ENCODE results near the gene STX3.
"Not testable (repeated sequence)": the region's sequence is repeated elsewhere in the genome, so short reads cannot be mapped to it uniquely, and the experiment has no call there.

The STX3 gene

GRCh38 chr11:59758401-59759037 is 3.3 kb downstream of the STX3 start:
- DNase-seq = no peak

GRCh38 chr11:59759900-59760299 is 4.7 kb downstream of the STX3 start:
- DNase-seq = no peak

DNA sequence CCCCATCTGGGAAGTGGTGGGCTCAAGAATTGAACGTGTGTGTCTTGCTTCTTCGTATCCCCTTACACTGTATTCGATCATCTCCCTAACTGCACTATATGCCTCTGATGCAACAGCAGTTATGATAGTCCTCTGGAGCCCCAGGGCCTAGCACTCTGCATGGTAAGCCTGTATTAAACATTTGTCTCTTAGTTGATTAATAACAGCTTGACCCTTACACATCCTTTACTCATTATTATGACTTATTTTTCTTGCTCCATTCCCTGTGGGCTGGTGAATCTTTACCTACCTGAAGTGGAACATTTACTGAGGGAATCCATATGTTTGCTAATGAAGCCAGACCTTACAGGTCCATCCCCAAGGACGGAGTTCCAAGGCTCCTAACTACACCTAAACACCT is 5.6 kb downstream of the STX3 start:
- DNase-seq = no peak

DNA sequence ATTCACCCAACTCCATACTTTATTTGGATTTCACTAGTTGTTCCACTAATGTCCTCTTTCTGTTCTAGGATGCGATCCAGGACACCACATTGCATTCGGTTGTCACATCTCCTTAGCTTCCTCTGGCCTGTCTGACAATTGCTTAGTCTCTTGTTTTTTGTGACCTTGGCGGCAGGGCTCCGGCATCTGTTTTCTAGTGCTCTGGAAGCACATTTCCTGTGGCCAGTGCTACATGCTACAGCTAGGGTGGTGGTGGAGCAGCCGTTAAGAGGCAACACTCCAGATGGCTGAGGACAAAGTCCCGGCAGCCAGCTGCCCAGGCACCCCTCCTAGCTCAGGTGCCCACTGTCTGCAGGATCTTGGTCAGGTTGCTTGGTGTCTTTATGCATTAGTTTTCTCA is 6.8 kb downstream of the STX3 start:
- DNase-seq = no peak

GRCh38 chr11:59765068-59765735 is 10.0 kb downstream of the STX3 start:
- no peak for DNase-seq

DNA sequence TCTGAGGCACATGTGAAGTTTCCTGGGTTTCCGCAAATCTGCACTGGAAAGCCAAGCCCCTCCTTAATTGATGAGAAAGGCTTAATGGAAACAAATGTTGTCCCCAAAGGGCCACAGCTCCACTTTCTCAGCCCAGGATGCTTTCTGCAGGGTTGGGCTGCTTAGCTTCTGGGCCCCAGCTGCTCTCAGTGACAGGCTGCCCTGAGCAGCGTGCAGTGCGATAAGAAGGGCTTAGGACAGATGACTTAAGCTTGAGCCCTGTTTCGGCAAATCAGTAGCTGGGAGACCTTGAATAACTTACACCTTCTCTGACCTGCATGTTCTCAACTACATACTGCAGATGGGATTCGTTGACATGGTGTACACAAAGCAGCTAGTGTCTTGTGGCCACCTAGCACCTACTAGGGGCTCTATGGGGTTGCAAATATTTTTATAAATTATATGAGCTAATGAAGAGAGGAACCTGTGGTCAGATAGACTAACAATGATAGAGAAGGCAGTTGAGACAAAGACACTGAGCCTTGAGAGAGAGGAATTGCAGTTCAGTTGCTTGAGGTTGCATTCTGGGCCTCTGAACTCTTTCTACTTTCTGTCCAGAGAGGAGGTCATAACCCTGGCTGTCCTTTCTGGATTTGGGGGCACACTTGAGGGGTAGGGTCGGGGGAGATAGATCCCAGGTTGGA is 11.5 kb downstream of the STX3 start:
- no peak for DNase-seq

DNA sequence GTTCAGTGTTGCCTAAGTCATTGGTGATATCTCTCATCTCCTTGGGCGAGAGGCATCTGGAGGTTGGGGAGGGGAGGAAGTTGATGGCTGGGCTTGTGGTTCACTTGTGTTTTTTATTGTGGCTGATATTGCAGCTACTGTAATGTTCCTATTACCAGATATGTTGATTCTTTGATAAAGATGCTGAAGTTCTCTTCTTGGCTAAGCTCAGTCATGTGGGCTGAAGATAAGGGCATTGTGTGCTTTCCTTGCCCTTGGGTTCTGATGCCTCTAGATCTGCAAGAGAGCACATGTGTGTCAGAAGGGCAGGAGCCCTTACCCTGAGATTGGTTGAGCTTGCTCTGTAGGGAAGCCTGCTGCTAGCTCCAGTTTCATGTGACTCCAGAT is 12.0 kb downstream of the STX3 start:
- DNase-seq = peak; percentile 59

DNA sequence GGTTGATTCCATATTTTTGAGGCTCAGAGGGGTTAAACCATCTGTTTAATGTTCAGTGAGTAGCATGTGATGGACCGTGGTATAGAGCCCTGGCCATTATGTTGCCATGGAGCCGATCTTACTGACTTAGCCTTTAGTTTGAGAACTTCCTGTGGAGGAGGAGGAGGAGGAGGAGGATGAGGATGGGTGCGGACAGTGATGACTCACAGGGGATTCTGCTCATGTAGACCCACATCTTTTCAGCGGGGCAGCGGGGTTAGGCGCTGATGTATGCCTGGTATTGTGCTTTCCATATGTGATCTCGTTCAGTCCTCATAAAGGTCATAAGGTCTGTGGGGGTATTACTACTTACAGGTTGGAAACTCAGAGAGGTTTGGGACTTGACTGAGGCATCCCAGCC is 13.9 kb downstream of the STX3 start:
- no peak for DNase-seq

GRCh38 chr11:59769828-59770227 is 14.7 kb downstream of the STX3 start:
- DNase-seq = no peak

- no peak for DNase-seq
These were observed 15.1 kb downstream of the STX3 start for GRCh38 chr11:59770319-59770718.

DNA sequence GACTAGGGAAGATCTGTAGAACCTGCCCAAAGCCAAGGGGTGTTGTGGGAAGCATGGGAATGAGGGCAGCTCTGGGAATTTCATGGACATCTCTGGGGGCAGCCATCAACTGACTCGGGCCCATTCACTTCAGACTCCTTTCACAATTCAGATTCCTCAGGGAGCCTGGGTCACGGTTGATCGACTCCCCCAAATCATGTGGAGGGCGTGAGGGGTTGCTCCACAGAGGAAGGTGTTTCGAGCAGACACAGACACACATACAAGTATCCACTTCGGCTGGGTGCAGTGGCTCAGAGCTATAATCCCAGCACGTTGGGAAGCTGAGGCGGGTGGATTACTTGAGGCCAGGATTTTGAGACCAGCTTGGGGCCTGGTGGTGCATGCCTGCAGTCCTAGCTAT is 15.7 kb downstream of the STX3 start:
- no peak for DNase-seq

- DNase-seq = no peak
These were observed 16.4 kb downstream of the STX3 start for GRCh38 chr11:59771605-59772004.

- peak; percentile 29 for DNase-seq
These were observed 17.9 kb downstream of the STX3 start for GRCh38 chr11:59773083-59773440.

- DNase-seq = no peak
These were observed 21.3 kb downstream of the STX3 start for GRCh38 chr11:59776210-59777066.

DNA sequence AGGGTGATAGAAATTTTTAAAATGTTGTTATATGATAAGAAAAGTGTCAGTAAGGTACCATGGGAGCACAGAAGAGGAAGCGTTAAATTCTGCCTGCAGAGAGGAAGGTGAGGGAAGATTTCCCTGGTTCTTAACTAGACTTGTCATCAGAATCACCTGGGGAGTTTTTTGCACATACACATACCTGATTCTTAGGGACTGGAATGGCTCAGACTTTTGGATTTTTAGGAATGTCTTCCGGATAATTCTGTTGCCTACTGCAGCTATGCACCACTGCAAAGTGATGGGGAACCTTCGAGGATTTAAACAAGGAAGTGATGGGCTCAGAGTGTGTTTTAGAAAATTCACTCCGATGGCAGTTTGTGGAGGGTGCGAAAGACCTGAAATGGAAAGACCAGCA is 21.9 kb downstream of the STX3 start:
- DNase-seq = no peak

DNA sequence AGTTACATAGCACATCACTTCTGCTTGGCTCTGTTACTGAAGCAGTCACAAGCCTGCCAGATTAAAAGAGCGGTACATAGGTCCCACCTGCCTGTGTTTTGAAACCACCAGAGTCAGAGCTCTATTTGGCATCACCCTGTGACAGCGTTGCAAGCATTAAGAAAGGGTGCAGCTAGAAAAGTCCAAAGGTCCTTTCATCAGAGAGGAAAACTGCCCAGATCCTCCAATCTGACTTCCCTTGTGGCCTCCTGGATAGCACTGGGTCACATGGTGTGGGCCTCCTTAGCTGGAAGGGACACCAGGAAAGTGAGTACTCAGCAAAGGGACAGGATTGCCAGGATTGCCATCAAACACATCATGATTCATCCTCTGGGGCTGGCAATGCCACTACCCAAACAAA is 22.9 kb downstream of the STX3 start:
- no peak for DNase-seq

DNA sequence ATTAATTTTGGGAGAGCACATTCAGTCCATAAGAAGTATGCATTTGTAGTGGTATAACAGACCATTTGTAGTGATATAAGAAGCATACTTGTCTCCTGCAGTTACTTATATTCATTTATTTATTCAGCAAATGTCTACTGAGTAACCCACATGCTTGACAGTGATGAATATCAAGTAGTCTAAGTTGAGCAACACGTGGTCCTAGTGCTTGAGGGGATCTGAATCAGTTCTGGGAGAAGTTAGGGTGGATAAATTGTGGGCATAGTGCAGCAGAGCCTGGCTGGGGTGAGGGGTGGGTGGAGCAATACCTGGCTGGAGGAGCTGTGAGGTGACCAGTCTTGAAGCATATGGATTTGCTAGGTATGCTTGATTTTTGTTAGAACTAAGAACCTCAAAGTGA is 24.3 kb downstream of the STX3 start:
- no peak for DNase-seq

DNA sequence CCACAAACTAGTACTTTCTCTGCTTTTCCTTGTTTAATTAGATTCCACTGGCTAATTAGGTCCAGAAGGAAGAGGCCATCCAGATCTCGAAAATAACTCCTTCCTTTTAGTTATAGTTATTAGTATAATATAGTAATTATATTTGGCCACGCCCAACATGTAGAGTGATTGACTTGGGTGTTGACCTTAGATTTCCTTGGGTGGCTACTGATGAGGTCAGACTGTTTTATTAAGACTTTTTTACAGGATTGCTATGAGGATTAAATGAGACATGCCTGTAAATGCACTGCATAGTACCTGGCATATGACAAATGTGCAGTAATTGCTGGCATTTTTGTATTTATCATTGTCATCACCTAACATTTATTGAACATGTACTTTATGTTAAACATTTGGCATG is 26.9 kb downstream of the STX3 start:
- no peak for DNase-seq

GRCh38 chr11:59783632-59784090 is 28.5 kb downstream of the STX3 start:
- DNase-seq = no peak

DNA sequence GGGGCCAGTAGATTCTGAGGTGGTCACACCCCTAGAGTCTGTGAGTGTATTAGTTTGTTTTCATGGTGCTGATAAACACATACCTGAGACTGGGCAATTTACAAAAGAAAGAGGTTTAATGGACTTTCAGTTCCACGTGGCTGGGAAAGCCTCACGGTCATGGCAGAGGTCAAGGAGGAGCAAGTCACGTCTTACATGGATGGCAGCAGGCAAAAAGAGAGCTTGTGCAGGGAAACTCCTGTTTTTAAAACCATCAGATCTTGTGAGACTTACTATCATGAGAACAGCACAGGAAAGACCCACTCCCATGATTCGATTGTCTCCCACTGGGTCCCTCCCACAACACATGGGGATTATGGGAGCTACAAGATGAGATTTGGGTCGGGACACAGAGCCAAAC is 29.3 kb downstream of the STX3 start:
- DNase-seq = not testable (repeated sequence)

DNA sequence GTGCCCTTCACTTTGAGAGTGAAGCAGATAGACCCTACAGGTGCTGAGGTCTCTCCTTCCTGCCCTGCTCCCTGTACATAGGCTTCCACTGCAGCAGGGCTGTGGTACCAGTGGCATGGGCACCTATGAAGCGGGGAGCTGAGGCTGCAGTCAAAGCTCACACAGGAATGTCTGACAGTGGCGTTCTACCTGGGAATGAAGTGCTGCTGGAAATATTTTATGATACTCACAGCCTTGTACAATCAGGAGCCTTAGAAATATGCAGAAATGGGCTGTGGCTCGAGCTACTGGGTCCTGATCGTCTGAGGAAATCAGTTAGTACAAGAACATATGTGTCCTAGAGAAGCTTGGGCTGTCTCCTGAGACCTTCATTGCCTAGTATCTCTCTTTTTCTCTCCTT is 30.6 kb downstream of the STX3 start:
- DNase-seq = no peak

GRCh38 chr11:59787255-59787588 is 32.0 kb downstream of the STX3 start:
- DNase-seq = no peak

DNA sequence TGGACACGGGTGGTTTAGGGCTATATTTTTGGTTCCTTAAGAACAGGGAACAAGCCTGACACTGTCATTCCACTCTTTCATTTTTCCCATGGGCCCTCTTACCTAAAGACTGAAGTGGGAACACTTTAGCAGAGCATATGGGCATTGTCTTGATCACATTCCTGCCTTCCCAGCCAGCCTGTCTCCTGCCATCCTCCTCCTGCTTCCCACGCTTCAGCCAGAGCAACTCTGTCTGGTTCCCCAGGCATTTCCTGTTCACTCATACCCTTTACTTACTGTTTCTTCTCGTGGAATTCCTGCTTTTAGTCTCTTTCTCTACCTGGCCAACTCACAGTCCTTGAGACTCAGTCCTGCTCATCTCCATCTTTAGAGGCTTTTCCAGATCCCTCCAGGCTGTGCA is 32.6 kb downstream of the STX3 start:
- DNase-seq = no peak

DNA sequence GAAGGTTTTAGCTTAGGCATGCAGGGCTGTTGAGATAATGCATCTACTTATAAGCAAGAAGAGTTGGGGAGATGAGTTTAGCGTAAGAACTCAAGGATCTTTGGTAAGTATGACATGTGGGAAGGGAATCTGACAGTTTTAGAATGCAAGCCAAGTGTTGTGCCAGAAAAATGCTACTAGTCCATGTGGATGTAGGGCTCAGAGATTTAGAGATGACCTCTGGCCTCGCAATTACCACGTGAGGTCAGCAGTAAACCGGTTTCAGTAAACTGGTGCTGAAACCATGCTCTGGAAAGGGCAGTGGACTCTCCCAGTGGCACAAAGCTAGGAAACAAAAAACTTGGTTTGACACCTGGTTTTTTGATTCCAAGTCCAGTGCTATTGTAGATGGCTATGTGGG is 36.5 kb downstream of the STX3 start:
- DNase-seq = no peak

All from central memory CD4-positive, alpha-beta T cell (primary cell).